A673 (cell line): ENCODE results near the gene SLMAP.

Experiments
- EZH2 ChIP-seq: fragments of 200-600 bp; sonication (generic); IDR thresholded peaks from 2 replicates; pipeline ENCODE4 v1.6.1; 2017; ENCODE audit warnings: borderline replicate concordance, low read depth, mild to moderate bottlenecking, mixed read lengths, antibody characterized with exemption, low read length; ENCODE audit not compliant: poor library complexity, severe bottlenecking
- TF ChIP-seq, protein P1 (sequence below): fragments of 300-800, 200-600 bp; sonication (generic); conservative IDR thresholded peaks from 2 replicates; pipeline ENCODE4 v1.5.1; 2017; ENCODE audit warnings: low read depth, mild to moderate bottlenecking, antibody characterized with exemption, low read length, moderate library complexity, mixed read lengths

DNA sequence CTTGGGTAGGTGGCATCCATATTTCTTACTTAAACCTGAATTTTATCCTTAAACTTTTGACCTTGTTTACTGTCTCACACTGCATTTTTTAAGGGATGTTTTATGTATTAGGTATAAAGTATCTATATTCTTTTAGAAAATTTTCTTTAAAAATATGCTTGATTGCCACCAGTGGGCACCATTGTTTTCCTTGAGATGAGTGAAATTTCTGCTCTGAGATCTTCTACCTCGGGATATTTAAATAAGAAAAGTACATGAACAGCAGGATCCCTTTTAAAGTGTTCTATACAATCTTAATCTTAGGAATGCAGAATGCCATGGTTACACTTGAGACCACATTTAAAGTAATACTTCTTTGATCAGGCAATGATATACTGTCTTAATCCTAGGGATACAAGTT lies 108.7 kb downstream of the SLMAP start:
- TF ChIP-seq, protein P1, sequence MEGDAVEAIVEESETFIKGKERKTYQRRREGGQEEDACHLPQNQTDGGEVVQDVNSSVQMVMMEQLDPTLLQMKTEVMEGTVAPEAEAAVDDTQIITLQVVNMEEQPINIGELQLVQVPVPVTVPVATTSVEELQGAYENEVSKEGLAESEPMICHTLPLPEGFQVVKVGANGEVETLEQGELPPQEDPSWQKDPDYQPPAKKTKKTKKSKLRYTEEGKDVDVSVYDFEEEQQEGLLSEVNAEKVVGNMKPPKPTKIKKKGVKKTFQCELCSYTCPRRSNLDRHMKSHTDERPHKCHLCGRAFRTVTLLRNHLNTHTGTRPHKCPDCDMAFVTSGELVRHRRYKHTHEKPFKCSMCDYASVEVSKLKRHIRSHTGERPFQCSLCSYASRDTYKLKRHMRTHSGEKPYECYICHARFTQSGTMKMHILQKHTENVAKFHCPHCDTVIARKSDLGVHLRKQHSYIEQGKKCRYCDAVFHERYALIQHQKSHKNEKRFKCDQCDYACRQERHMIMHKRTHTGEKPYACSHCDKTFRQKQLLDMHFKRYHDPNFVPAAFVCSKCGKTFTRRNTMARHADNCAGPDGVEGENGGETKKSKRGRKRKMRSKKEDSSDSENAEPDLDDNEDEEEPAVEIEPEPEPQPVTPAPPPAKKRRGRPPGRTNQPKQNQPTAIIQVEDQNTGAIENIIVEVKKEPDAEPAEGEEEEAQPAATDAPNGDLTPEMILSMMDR, result peak; percentile 35; the same call in 1 of the 2 replicates
- no peak for TF ChIP-seq EZH2
